GM12891 (cell line): ENCODE measurements around the gene ASPRV1.

Experiments used
- DNase-seq: peaks from one replicate; pipeline ENCODE4 v3.0.0; 2011; ENCODE audit warnings: low spot score; ENCODE audit not compliant: insufficient read length
- FAIRE-seq: peaks from 2 replicates; lab custom pipeline; 2011; peaks lifted over from hg19 to GRCh38; lab: Jason Lieb, UNC
- PAX5 ChIP-seq: IDR thresholded peaks from 2 replicates; pipeline ENCODE4 v1.6.1; 2011; ENCODE audit warnings: low read length, moderate library complexity, mild to moderate bottlenecking; ENCODE audit not compliant: insufficient read depth, severe bottlenecking
- POLR2A ChIP-seq: IDR thresholded peaks from 2 replicates; pipeline ENCODE4 v1.6.1; 2011; ENCODE audit warnings: low read depth, low read length, control low read depth
- POLR2AphosphoS5 ChIP-seq: IDR thresholded peaks from 2 replicates; pipeline ENCODE4 v1.6.1; 2011; ENCODE audit warnings: low read depth, low read length, control low read depth
- POU2F2 ChIP-seq: IDR thresholded peaks from 2 replicates; pipeline ENCODE4 v1.6.1; 2011; ENCODE audit warnings: low read depth, mild to moderate bottlenecking, control low read depth, low read length, moderate library complexity
- SPI1 ChIP-seq: IDR thresholded peaks from 2 replicates; pipeline ENCODE4 v1.6.1; 2011; ENCODE audit warnings: low read depth, low read length, control low read depth
- TAF1 ChIP-seq: IDR thresholded peaks from 2 replicates; pipeline ENCODE4 v1.6.1; 2011; ENCODE audit warnings: low read depth, low read length, control low read depth

The ASPRV1 gene

DNA sequence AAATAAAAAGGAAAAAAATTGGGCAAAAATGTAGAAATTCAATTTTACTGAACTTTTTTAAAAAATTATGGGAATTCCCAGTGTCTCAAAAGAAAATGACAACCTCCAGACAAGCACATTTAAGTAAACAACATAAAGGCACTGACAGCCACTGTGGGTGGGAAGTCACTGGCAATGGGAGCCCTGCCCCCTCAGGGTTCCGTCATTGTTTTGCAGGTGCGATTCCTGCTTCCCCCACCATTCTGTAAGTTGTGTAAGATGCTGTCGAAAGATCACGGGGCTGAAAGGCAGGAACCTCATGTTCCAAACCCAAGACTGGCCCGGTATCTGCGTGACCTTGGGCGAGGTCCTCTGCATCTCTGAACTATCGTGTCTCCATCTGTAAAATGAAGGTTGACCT, 15.8 kb upstream of the ASPRV1 start:
- no peak for TF ChIP-seq SPI1
- no peak for TF ChIP-seq TAF1
- TF ChIP-seq POU2F2 = no peak
- no peak for TF ChIP-seq PAX5
- TF ChIP-seq POLR2AphosphoS5 = no peak
- no peak for TF ChIP-seq POLR2A
- DNase-seq (no peak), FAIRE-seq (no peak)

- no peak for FAIRE-seq
- TF ChIP-seq POU2F2 (no peak), POLR2A (no peak), PAX5 (no peak), TAF1 (no peak), SPI1 (no peak), POLR2AphosphoS5 (no peak)
- no peak for DNase-seq
These were observed 14.5 kb upstream of the ASPRV1 start for GRCh38 chr2:69975853-69976462.

- FAIRE-seq (no peak), DNase-seq (no peak)
- TF ChIP-seq PAX5 (no peak), POLR2A (no peak), POLR2AphosphoS5 (no peak), TAF1 (no peak), POU2F2 (no peak), SPI1 (no peak)
These were observed 13.9 kb upstream of the ASPRV1 start for GRCh38 chr2:69975136-69975852.

DNA sequence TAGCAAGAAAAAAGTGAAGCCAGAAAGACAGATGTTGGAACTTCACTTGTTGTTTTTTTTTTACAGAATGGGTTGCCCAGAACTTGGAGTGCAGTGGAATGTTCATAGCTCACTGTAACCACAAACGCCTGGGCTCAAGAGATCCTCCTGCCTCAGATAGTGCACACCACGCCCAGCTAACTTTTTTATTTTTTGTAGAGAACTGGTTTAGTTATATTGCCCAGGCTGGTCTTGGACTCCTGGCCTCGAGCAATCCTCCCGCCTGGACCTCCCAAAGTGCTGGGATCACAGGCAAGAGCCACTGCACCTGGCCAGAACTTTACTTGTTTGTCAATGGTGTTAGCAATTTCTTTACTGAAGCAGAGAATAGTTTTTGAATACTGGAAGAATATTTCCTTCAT, 11.9 kb upstream of the ASPRV1 start:
- DNase-seq = no peak
- FAIRE-seq = no peak
- TF ChIP-seq SPI1 = no peak
- TF ChIP-seq PAX5 = no peak
- TF ChIP-seq POLR2A = no peak
- TF ChIP-seq POLR2AphosphoS5 = no peak
- TF ChIP-seq TAF1 = no peak
- TF ChIP-seq POU2F2 = no peak

DNA sequence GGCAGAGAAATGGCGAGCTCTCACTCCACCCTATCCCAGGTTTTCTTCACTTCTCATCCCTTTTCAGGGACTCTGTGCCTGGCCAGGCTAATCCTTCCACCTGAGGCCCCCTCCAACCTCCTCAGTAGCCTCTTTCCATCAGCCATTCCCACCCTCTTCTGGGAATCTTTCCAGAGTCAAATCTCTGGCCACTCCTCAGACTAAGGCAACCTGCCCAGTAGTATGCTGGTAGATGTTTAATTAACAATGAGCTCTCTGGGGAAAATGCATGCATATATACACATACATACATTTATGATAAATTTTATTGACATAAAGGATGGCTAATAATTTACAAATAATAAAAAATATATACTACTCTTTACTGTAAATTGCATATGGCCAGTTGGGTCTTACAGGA, 11.4 kb upstream of the ASPRV1 start:
- FAIRE-seq (no peak), DNase-seq (no peak)
- TF ChIP-seq SPI1 (no peak), PAX5 (no peak)

DNA sequence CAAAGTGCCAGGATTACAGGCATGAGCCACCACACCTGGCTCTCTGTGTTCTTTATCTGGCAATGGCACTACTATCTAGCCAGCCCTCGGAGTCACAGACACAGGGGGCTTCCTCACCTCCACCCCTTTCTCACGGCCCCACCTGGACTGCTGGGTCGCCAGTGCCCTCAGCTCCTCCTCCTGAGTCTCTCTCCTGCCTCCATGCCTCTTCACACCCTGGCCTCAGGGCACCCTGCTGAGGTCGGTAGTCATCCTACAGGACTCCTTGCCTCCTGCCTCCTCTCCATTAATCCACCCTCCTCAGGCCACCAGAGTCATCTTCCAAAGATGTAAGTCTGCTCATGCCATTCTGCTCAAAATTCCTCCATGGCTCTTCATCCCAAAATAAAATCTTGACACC, 8.6 kb upstream of the ASPRV1 start:
- DNase-seq (no peak), FAIRE-seq (no peak)
- TF ChIP-seq PAX5 (no peak), SPI1 (no peak), POLR2A (no peak), POLR2AphosphoS5 (no peak), TAF1 (no peak), POU2F2 (no peak)

- DNase-seq (no peak), FAIRE-seq (no peak)
- TF ChIP-seq POU2F2 (no peak), TAF1 (no peak), POLR2A (no peak), SPI1 (no peak), POLR2AphosphoS5 (no peak), PAX5 (no peak)
These were observed 7.9 kb upstream of the ASPRV1 start for GRCh38 chr2:69969126-69969983.

- FAIRE-seq (no peak), DNase-seq (no peak)
- TF ChIP-seq PAX5 = no peak
- TF ChIP-seq POLR2AphosphoS5 = no peak
- no peak for TF ChIP-seq SPI1
- TF ChIP-seq POU2F2 = no peak
- no peak for TF ChIP-seq TAF1
- TF ChIP-seq POLR2A = no peak
These were observed 7.2 kb upstream of the ASPRV1 start for GRCh38 chr2:69968609-69969008.

DNA sequence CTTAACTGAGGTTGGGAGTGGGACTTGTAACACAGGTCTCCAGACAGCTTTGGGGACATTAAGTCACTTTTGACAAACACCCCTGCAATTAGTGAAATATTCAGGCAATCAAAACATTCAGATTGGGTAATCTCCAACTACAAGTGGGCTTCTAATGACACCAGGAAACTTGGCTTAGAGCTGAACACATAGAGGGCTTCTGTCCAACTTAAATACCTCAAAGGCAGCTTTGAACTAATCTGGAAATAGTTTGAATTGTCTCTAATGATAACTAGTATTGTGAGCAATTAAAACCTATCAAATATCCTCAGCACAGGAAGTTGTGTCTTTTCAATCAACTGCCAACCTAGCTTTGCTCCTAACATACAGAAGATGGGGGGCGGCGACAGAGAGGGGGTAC, 5.1 kb upstream of the ASPRV1 start:
- TF ChIP-seq POU2F2 (no peak), PAX5 (no peak)
- FAIRE-seq = no peak

DNA sequence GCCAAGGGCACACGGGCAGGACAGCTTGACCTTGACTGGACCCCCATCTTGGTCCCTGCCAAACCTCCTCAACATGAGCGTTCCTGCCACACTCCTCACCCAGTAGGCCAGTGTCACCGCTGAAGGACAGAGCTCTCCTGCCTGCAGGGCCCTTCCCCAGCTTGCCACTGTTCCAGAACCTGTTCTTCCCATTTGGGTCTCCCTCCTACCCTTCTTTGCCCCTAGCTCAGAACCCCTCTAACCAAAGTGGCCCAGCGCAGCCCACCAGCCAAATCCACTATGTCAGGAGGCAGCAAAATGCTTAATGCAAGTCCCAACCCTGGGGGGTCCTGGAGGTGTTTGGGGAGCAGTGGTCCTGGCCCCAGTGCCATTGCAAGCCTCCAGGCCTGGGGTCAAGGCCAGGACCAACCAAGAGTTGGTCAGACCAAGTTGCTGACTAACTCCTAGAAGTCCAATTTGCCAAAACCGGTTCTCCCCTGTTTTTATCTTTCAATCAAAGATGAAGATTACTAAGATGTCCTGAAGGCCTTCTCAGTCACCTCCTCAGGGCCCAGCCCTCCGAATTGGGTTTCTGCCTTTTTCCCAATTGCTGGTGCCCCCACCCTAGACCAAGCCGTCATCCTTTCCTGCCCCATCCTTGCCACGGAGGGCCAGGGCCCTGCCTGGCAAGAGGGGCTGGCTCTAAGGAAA, 4.5 kb upstream of the ASPRV1 start:
- DNase-seq = no peak
- TF ChIP-seq SPI1 = no peak
- TF ChIP-seq POU2F2 = no peak
- TF ChIP-seq POLR2A = no peak
- TF ChIP-seq PAX5 = no peak
- TF ChIP-seq TAF1 = no peak
- no peak for TF ChIP-seq POLR2AphosphoS5
- no peak for FAIRE-seq

More for the DNA sequence above, 5.1 kb upstream of the ASPRV1 start:
- DNase-seq = no peak
